GM21825 (cell line): Measurements from ENCODE around the gene MATCAP1.

Source experiments
- ATAC-seq: cut with Tn5 transposase; IDR thresholded peaks from one replicate; pipeline ENCODE4 v1.9.1; 2021; ENCODE audit warnings: mild to moderate bottlenecking, moderate library complexity; ENCODE audit not compliant: unreplicated experiment

The MATCAP1 gene

GRCh38 chr16:67144943-67145342, 38.8 kb downstream of the MATCAP1 start:
- ATAC-seq = no peak

GRCh38 chr16:67142342-67142741, 41.4 kb downstream of the MATCAP1 start:
- no peak for ATAC-seq

- no peak for ATAC-seq
Observed at GRCh38 chr16:67141391-67141790, 42.4 kb downstream of the MATCAP1 start.

- ATAC-seq = no peak
Observed at GRCh38 chr16:67137605-67138004, 46.2 kb downstream of the MATCAP1 start.

GRCh38 chr16:67129422-67129821, 54.3 kb downstream of the MATCAP1 start:
- no peak for ATAC-seq

GRCh38 chr16:67128887-67129286, 54.9 kb downstream of the MATCAP1 start:
- ATAC-seq = no peak

- ATAC-seq = no peak
Observed at GRCh38 chr16:67128417-67128816, 55.3 kb downstream of the MATCAP1 start.
